ENCODE data around the gene LPO. TPM values are rescaled to one million over a fixed set of nuclear protein-coding genes. Genes with fewer than 3 reads are reported as not detected.
A peak's percentile ranks its signal among the peaks of the same experiment; 100 is the strongest.

The LPO gene
- total and polyA plus RNA-seq, 9 of the 15 experiments (the other 6 are each of a cell fraction or from before 2014, with no cell fraction given) = 0.07 to 0.11 TPM; not detected in 7

DNA sequence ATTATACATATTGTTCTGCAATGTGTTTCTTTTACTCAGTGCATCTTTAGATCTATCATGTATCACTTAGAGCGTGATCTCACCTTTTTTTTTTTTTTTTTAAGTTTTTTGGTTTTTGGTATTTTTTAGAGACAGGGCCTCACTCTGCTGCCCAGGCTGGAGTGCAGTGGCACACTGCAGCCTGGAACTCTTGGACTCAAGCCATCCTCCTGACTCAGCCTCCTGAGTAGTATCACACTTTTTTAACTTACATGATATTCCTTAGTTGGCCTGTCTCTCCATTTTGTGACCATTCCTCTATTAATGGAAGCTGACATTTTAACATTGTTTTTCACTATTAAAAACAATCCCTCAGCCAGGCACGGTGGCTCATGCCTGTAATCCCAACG, 47.0 kb downstream of the LPO start (continued):
- TF ChIP-seq ARID2 (IDR thresholded peaks at IDR 0.05) = no peak

DNA sequence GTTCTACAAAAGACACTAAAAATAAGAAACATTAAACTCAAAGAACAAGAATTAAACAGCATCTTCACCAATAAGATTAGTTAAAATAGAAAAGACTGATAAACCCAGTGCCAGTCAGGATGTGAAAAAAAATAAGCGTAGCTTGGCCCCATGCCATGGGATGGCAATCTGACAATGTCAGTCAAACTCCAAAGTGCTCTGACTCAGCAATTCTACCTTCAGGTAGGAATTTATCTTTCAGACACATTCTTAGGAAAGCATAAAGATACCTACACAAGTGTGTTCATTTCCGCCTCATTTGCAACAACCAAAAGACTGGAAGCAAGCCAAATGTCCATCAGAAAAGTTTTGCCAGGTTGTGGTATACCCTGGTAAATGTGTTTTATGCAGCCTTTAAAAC, 51.5 kb downstream of the LPO start:
- H3K4me3 ChIP-seq = no peak overlapping the region
- H3K9me3 ChIP-seq (replicated peaks; ENCODE audit: control insufficient read depth, insufficient read depth, low read depth, low read length) = no peaks in the 10 kb centered on the region; the same call in none of the 2 replicates
- no peak overlapping the region for H2AFZ ChIP-seq (ENCODE audit: low read depth, low read length)
- no peaks in the 10 kb centered on the region for H3K27me3 ChIP-seq (ENCODE audit: control insufficient read depth in 2 of 2, insufficient read depth in 2 of 2, low read length in 2 of 2)
- no TSS peak for BruUV-seq (replicated peaks)
- in situ Hi-C loops (cut with MboI) (loop anchor here (25.0 kb wide), 1 partner anchor 722 kb away; no protein-coding TSS in a partner anchor), intact Hi-C loops (cut with micrococcal nuclease) (no loop called here)
- H4K20me1 ChIP-seq (replicated peaks; ENCODE audit: control insufficient read depth, insufficient read depth, low read length) = no peaks in the 10 kb centered on the region
- no peak overlapping the region for H3K27ac ChIP-seq (ENCODE audit: extremely low read depth, low read depth, low read length)
- no peak overlapping the region for H3K4me2 ChIP-seq (ENCODE audit: insufficient read depth, low read length)
- peak; percentile 67 for ATAC-seq
- peaks cover 5 to 18% of the 10 kb centered on the region in 2 experiments; a peak in 3 of 5 replicates for H3K4me1 ChIP-seq (replicated peaks in 1 of 2; ENCODE audit: control insufficient read depth in 2 of 2, insufficient read depth in 2 of 2, low read length in 2 of 2)
- no peak overlapping the region for H3K9ac ChIP-seq (ENCODE audit: insufficient read depth in 1 of 2, low read depth in 2 of 2, low read length in 2 of 2)
- CTCF ChIA-PET (ENCODE audit: low intra/inter-chr PET ratio) = no interaction called here
- DNase-seq (ENCODE audit: extremely low read depth in 1 of 4, low spot score in 3 of 4) = peak in 2 of 4 experiments; percentile 57 to 86
- POLR2A ChIA-PET = no interaction called here
- peak; percentile 95 for FAIRE-seq
- no peaks in the 10 kb centered on the region for H3K79me2 ChIP-seq (ENCODE audit: control insufficient read depth, insufficient read depth, low read length)
- no peaks in the 10 kb centered on the region for H3K9me1 ChIP-seq (ENCODE audit: control insufficient read depth, insufficient read depth, low read length)
- H3K36me3 ChIP-seq (ENCODE audit: control insufficient read depth, insufficient read depth, low read length) = no peaks in the 10 kb centered on the region
- 3% methylated on average over 2 of the region's 2 CpGs for WGBS (ENCODE audit: insufficient coverage, low coverage, missing lambda C conversion rate)
- TF ChIP-seq TEAD4 (IDR thresholded peaks at IDR 0.05; ENCODE audit: low read length) (peak; percentile 82), TEAD4 (CRISPR knock-in tag; IDR thresholded peaks at IDR 0.05; ENCODE audit: borderline replicate concordance) (no peak), NR2C2 (CRISPR knock-in tag; IDR thresholded peaks at IDR 0.05) (no peak), NR2C2 (tag; IDR thresholded peaks at IDR 0.05) (no peak), PTRF (tag; IDR thresholded peaks at IDR 0.05) (no peak), C11orf30 (IDR thresholded peaks at IDR 0.05; ENCODE audit: low read depth) (peak; percentile 98), SRSF1 (IDR thresholded peaks at IDR 0.05; ENCODE audit: low read depth, low read length) (no peak), MAFF (IDR thresholded peaks at IDR 0.05; ENCODE audit: low read length) (peak; percentile 97), TEAD1 (CRISPR knock-in tag; IDR thresholded peaks at IDR 0.05) (no peak), ZKSCAN3 (CRISPR knock-in tag; IDR thresholded peaks at IDR 0.05) (no peak), SLC30A9 (CRISPR knock-in tag; IDR thresholded peaks at IDR 0.05) (no peak), MECOM (CRISPR knock-in tag; IDR thresholded peaks at IDR 0.05) (peak; percentile 85), ELF4 (CRISPR knock-in tag; IDR thresholded peaks at IDR 0.05) (no peak), ARID1B (IDR thresholded peaks at IDR 0.05) (peak; percentile 89), NFE2L1 (tag; IDR thresholded peaks at IDR 0.05; ENCODE audit: borderline replicate concordance, low read depth) (peak; percentile 69), COPS2 (conservative IDR thresholded peaks at IDR 0.05) (no peak), SMARCA4 (IDR thresholded peaks at IDR 0.05) (peak; percentile 87), JUNB (CRISPR knock-in tag; conservative IDR thresholded peaks at IDR 0.05) (no peak)
- TF ChIP-seq, protein P1, sequence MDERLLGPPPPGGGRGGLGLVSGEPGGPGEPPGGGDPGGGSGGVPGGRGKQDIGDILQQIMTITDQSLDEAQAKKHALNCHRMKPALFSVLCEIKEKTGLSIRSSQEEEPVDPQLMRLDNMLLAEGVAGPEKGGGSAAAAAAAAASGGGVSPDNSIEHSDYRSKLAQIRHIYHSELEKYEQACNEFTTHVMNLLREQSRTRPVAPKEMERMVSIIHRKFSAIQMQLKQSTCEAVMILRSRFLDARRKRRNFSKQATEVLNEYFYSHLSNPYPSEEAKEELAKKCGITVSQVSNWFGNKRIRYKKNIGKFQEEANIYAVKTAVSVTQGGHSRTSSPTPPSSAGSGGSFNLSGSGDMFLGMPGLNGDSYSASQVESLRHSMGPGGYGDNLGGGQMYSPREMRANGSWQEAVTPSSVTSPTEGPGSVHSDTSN (CRISPR knock-in tag; IDR thresholded peaks at IDR 0.05; ENCODE audit: low read depth) = peak; percentile 71
- TF ChIP-seq, protein P1 (tag; conservative IDR thresholded peaks at IDR 0.05; ENCODE audit: low read depth) = peak; percentile 92
- TF ChIP-seq, protein P2, sequence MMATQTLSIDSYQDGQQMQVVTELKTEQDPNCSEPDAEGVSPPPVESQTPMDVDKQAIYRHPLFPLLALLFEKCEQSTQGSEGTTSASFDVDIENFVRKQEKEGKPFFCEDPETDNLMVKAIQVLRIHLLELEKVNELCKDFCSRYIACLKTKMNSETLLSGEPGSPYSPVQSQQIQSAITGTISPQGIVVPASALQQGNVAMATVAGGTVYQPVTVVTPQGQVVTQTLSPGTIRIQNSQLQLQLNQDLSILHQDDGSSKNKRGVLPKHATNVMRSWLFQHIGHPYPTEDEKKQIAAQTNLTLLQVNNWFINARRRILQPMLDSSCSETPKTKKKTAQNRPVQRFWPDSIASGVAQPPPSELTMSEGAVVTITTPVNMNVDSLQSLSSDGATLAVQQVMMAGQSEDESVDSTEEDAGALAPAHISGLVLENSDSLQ (IDR thresholded peaks at IDR 0.05) = peak; percentile 97

Data from K562 (cell line).